Endodermal cell (in vitro differentiated cells): ENCODE measurements around the gene PRG2. TPM values are rescaled to one million over a fixed set of nuclear protein-coding genes. Genes with fewer than 3 reads are reported as not detected.

Experiments used
- DNase-seq: peaks from one replicate; pipeline ENCODE4 v3.0.0-alpha.2; 2017
- H3K27ac ChIP-seq: 2 replicates; pipeline ENCODE4 v1.5.1; 2013; ENCODE audit warnings: mild to moderate bottlenecking, low read depth, low read length, moderate library complexity
- H3K27me3 ChIP-seq: 2 replicates; pipeline ENCODE4 v1.6.1; 2013; ENCODE audit warnings: mild to moderate bottlenecking, low read length, moderate library complexity; ENCODE audit not compliant: insufficient read depth, control insufficient read depth, poor library complexity, severe bottlenecking
- H3K36me3 ChIP-seq: 2 replicates; pipeline ENCODE4 v1.7.0; 2013; ENCODE audit warnings: mild to moderate bottlenecking, low read length, moderate library complexity; ENCODE audit not compliant: control insufficient read depth, insufficient read depth
- H3K4me1 ChIP-seq: one replicate; pipeline ENCODE4 v1.7.0; 2013; ENCODE audit warnings: low read length; ENCODE audit not compliant: control insufficient read depth, insufficient read depth
- H3K4me3 ChIP-seq: 2 replicates; pipeline ENCODE4 v1.5.1; 2013; ENCODE audit warnings: mild to moderate bottlenecking, low read length, moderate library complexity
- H3K9ac ChIP-seq: 2 replicates; pipeline ENCODE4 v1.6.1; 2013; ENCODE audit warnings: mild to moderate bottlenecking, low read length, moderate library complexity; ENCODE audit not compliant: poor library complexity, severe bottlenecking; ENCODE audit errors: extremely low read depth
- H3K9me3 ChIP-seq: 2 replicates; pipeline ENCODE4 v1.6.1; 2013; ENCODE audit warnings: mild to moderate bottlenecking, low read length, moderate library complexity; ENCODE audit not compliant: control insufficient read depth
- H3K27ac Mint-ChIP-seq: 2 replicates; pipeline ENCODE4 v1.8.0; 2020; ENCODE audit warnings: mixed read lengths
- H3K27me3 Mint-ChIP-seq: 2 replicates; pipeline ENCODE4 v1.8.0; 2021; ENCODE audit warnings: mild to moderate bottlenecking, mixed read lengths; ENCODE audit not compliant: insufficient read depth
- H3K36me3 Mint-ChIP-seq: 2 replicates; pipeline ENCODE4 v1.8.0; 2020; ENCODE audit warnings: low read depth, mixed read lengths
- H3K4me1 Mint-ChIP-seq: 2 replicates; pipeline ENCODE4 v1.8.0; 2020; ENCODE audit warnings: mixed read lengths
- H3K4me3 Mint-ChIP-seq: 2 replicates; pipeline ENCODE4 v1.8.0; 2020; ENCODE audit warnings: mild to moderate bottlenecking, moderate library complexity, mixed read lengths
- H3K9me3 Mint-ChIP-seq: 2 replicates; pipeline ENCODE4 v1.8.0; 2020; ENCODE audit warnings: mild to moderate bottlenecking, mixed read lengths
- CTCF ChIP-seq: fragments of 200-600 bp; sonication (generic); conservative IDR thresholded peaks from 2 replicates; pipeline ENCODE4 v1.5.0; 2021; ENCODE audit warnings: antibody characterized with exemption, mild to moderate bottlenecking
- WGBS, 2 experiments: methylation state at CpG; one replicate each; pipeline versions ENCODE4 v1.1.5 to v1.1.7; 2013; ENCODE audit warnings: missing lambda C conversion rate in 2 of 2, mixed read lengths in 1 of 2; ENCODE audit not compliant: insufficient coverage in 1 of 2, insufficient read length in 1 of 2; 5-methylcytosine and 5-hydroxymethylcytosine counted together
- total RNA-seq, 2 donors: library from RNA; stranded (reverse); fragmentation: NEBNext Ultra II Directional in 1 of 2; extraction: Animal tissue kit (Norgen Biotek cat#: 25700) in 1 of 2; gene quantifications; 2 replicates in 1 of 2; 3 replicates in 1 of 2; pipeline ENCODE4 v1.2.1, GENCODE V29; 2021

PRG2 gene
- total RNA-seq, 2 donors from 2014 or later = 0.42 TPM; not detected in 1

GRCh38 chr11:57432149-57432561, 41.7 kb upstream of the PRG2 start:
- H3K4me1 ChIP-seq = no peaks in the 10 kb centered on the region
- H3K9me3 ChIP-seq = no peaks in the 10 kb centered on the region
- no peaks in the 10 kb centered on the region for H3K36me3 Mint-ChIP-seq
- no peaks in the 10 kb centered on the region for H3K36me3 ChIP-seq
- TF ChIP-seq CTCF = no peak
- H3K27ac Mint-ChIP-seq = no peak overlapping the region
- no peak overlapping the region for H3K27ac ChIP-seq
- H3K4me3 ChIP-seq = no peak overlapping the region
- no peak for DNase-seq
- peaks cover 50% of the 10 kb centered on the region for H3K27me3 Mint-ChIP-seq
- no peak overlapping the region for H3K4me3 Mint-ChIP-seq
- peaks cover 37% of the 10 kb centered on the region for H3K27me3 ChIP-seq
- H3K9me3 Mint-ChIP-seq = no peaks in the 10 kb centered on the region
- H3K9ac ChIP-seq = no peak overlapping the region
- peaks cover 5% of the 10 kb centered on the region for H3K4me1 Mint-ChIP-seq
- WGBS, 2 experiments = 84 to 94% methylated on average over 4 to 5 of the region's 5 CpGs

DNA sequence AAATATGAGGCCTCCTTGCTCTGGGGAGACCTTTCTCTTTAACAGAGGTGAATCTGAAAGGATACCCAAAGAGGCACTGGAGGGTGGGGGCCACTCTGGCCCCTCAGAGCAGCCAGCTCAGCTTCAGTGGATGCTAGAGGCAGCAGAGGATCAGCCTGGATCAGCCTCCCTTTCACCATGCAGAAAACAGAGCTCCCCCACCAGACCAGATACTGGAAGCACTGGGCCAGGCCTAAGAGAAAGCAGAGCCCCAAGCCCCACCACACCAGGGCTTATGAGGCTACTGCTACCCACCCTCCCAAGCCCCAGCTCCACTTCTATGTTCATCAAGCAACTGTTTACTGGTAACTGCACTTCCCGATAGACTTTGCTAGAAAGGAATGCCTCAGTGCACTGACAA, 40.5 kb upstream of the PRG2 start:
- H3K36me3 Mint-ChIP-seq = no peaks in the 10 kb centered on the region
- H3K27ac Mint-ChIP-seq = no peak overlapping the region
- H3K9me3 ChIP-seq = no peaks in the 10 kb centered on the region
- WGBS, 2 experiments = 67 to 86% methylated on average over 1 of the region's 1 CpG
- H3K9ac ChIP-seq = no peak overlapping the region
- H3K4me1 ChIP-seq = peaks cover 2% of the 10 kb centered on the region
- no peak overlapping the region for H3K4me3 ChIP-seq
- peaks cover 40% of the 10 kb centered on the region for H3K27me3 ChIP-seq
- no peak overlapping the region for H3K27ac ChIP-seq
- TF ChIP-seq CTCF = peak; percentile 37
- peaks cover 13% of the 10 kb centered on the region for H3K4me1 Mint-ChIP-seq
- peak; percentile 65 for DNase-seq
- peaks cover 54% of the 10 kb centered on the region for H3K27me3 Mint-ChIP-seq
- no peak overlapping the region for H3K4me3 Mint-ChIP-seq
- H3K9me3 Mint-ChIP-seq = no peaks in the 10 kb centered on the region
- no peaks in the 10 kb centered on the region for H3K36me3 ChIP-seq

DNA sequence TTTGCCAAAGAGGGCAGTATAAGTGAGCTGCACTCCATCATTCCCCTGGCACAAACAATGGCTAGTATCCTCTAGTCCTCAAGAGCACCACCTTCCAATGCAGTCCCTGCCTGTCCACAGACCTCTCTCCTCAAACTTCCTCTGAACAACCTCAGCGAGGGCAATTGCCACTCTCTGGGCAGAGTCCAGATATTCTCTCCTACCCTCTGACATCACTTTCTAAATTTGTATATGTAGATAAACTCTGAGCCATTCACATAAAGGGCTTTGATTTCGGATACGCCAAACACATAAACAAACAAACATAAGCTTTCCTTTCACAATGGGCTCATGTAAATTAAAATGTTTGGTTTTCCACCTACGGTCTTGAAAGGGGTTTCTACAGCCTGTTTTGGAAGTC, 39.5 kb upstream of the PRG2 start:
- peaks cover 14% of the 10 kb centered on the region for H3K4me1 Mint-ChIP-seq
- Histone ChIP-seq H3K9me3 (no peaks in the 10 kb centered on the region), H3K36me3 (no peaks in the 10 kb centered on the region), H3K4me1 (peaks cover 4% of the 10 kb centered on the region), H3K27me3 (peaks cover 40% of the 10 kb centered on the region), H3K9ac (no peak overlapping the region), H3K4me3 (no peak overlapping the region), H3K27ac (no peak overlapping the region)
- no peaks in the 10 kb centered on the region for H3K36me3 Mint-ChIP-seq
- no peak overlapping the region for H3K4me3 Mint-ChIP-seq
- DNase-seq = no peak
- no peaks in the 10 kb centered on the region for H3K9me3 Mint-ChIP-seq
- no peak overlapping the region for H3K27ac Mint-ChIP-seq
- H3K27me3 Mint-ChIP-seq = peaks cover 53% of the 10 kb centered on the region
- TF ChIP-seq CTCF = no peak
- WGBS, 2 experiments = 0 to 60% methylated on average over 1 to 4 of the region's 4 CpGs
